Measurements from ENCODE around the gene RRBP1. TPM values are rescaled to one million over a fixed set of nuclear protein-coding genes. Genes with fewer than 3 reads are reported as not detected.

The RRBP1 gene, protein sequence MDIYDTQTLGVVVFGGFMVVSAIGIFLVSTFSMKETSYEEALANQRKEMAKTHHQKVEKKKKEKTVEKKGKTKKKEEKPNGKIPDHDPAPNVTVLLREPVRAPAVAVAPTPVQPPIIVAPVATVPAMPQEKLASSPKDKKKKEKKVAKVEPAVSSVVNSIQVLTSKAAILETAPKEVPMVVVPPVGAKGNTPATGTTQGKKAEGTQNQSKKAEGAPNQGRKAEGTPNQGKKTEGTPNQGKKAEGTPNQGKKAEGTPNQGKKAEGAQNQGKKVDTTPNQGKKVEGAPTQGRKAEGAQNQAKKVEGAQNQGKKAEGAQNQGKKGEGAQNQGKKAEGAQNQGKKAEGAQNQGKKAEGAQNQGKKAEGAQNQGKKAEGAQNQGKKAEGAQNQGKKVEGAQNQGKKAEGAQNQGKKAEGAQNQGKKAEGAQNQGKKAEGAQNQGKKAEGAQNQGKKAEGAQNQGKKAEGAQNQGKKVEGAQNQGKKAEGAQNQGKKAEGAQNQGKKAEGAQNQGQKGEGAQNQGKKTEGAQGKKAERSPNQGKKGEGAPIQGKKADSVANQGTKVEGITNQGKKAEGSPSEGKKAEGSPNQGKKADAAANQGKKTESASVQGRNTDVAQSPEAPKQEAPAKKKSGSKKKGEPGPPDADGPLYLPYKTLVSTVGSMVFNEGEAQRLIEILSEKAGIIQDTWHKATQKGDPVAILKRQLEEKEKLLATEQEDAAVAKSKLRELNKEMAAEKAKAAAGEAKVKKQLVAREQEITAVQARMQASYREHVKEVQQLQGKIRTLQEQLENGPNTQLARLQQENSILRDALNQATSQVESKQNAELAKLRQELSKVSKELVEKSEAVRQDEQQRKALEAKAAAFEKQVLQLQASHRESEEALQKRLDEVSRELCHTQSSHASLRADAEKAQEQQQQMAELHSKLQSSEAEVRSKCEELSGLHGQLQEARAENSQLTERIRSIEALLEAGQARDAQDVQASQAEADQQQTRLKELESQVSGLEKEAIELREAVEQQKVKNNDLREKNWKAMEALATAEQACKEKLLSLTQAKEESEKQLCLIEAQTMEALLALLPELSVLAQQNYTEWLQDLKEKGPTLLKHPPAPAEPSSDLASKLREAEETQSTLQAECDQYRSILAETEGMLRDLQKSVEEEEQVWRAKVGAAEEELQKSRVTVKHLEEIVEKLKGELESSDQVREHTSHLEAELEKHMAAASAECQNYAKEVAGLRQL (N-terminal part only)
- 100 to 1,000 TPM; 113 to 134 TPM for total RNA-seq

GRCh38 chr20:17682103-17682888 lies at the start of gene RRBP1:
RRBP1 (minus strand) TSS chr20:17682242; CDS start chr20:17660507, 21,735 bp downstream.
- H3K4me1 Mint-ChIP-seq (ENCODE audit: low read depth in 2 of 2): peaks cover 31 to 33% of the 10 kb centered on the region in 2 donors
- no peaks in the 10 kb centered on the region for H3K9me3 Mint-ChIP-seq
- peak within 1 kb of the TSS; percentile 85 for H3K4me3 Mint-ChIP-seq
- ATAC-seq (peak; percentile 96), DNase-seq (ENCODE audit: low spot score) (peak; percentile 99)
- no peaks in the 10 kb centered on the region for H3K36me3 Mint-ChIP-seq
- peaks cover 29 to 36% of the 10 kb centered on the region in 2 donors for H3K27me3 Mint-ChIP-seq
- peak within 1 kb of the TSS; percentile 66 to 77 for H3K27ac Mint-ChIP-seq

DNA sequence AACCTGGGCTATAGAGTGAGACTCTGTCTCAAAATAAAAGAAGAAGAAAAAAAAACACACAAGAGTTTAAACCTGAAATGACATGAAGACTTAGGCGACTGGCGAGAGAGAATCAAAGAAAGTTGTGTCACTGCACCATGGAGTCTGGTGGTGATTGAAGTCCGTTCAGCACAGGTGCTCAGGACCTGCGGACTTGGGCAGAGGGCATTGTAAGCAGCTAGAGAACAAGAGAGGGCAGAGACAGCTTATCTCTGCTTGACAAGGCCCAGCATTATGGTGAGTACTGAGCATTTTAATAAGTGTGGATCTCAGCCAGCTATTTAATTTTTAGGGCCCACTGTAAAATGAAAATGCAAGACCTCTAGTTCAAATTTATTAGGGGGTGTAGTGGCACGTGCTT lies 49.2 kb upstream of the RRBP1 start:
- peaks cover 0 to 2% of the 10 kb centered on the region in 2 donors for H3K4me1 Mint-ChIP-seq (ENCODE audit: low read depth in 2 of 2)
- DNase-seq (ENCODE audit: low spot score) (no peak), ATAC-seq (no peak)
- no peaks in the 10 kb centered on the region for H3K9me3 Mint-ChIP-seq
- no peaks in the 10 kb centered on the region for H3K36me3 Mint-ChIP-seq
- no peak overlapping the region for H3K4me3 Mint-ChIP-seq
- no peak overlapping the region for H3K27ac Mint-ChIP-seq
- H3K27me3 Mint-ChIP-seq: peaks cover 3 to 19% of the 10 kb centered on the region in 2 donors

DNA sequence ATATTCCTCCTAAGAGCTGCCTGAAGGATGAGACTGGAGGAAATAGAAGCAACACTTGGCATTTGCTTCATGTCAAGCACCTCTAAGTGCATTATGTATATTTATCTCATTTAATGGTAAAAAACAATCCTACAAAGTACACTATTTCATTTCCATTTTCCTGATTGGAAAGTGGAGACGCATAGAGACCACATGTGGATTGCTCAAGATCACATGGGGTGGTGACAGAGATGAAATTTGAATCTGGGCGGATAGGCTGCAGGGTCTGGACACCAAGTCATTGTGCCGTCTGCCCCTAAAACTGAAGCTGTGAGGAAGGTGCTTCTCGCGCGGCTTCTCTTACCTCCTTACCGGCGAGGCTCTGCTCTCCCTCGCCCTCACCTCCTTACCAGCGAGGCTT lies 48.0 kb upstream of the RRBP1 start:
- DNase-seq (ENCODE audit: low spot score): no peak
- Mint-ChIP-seq H3K4me1 (ENCODE audit: low read depth in 2 of 2) (no peaks in the 10 kb centered on the region), H3K27me3 (peaks cover 3 to 19% of the 10 kb centered on the region in 2 donors), H3K9me3 (no peaks in the 10 kb centered on the region), H3K4me3 (no peak overlapping the region), H3K27ac (no peak overlapping the region), H3K36me3 (no peaks in the 10 kb centered on the region)
- ATAC-seq: no peak

- H3K27ac Mint-ChIP-seq: no peak overlapping the region
- H3K36me3 Mint-ChIP-seq: no peaks in the 10 kb centered on the region
- peaks cover 7 to 19% of the 10 kb centered on the region in 2 donors for H3K27me3 Mint-ChIP-seq
- H3K9me3 Mint-ChIP-seq: no peaks in the 10 kb centered on the region
- ATAC-seq (peak in 1 of 2 donors; percentile 26), DNase-seq (ENCODE audit: low spot score) (no peak)
- no peak overlapping the region for H3K4me3 Mint-ChIP-seq
- no peaks in the 10 kb centered on the region for H3K4me1 Mint-ChIP-seq (ENCODE audit: low read depth in 2 of 2)
Observed at GRCh38 chr20:17728074-17728473, 46.0 kb upstream of the RRBP1 start.

DNA sequence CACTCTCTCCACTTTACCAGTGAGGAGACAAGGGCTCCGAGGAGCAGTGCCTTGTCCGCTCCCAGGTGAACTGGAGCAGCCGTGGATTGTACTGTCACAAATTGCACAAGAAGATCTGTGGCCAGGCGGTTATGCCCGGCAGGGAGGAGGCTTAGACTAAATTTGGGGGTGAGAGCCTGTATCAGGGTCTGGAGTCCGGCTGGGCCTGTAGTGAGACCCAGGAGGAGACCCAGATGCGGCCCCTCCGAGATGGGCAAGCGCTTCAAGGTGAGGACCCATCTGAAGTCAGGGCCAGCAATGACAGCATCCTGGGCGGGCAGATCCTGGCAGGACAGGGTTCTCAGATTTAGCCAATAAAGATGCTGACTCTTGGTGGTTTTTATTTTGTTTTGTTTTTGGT lies 45.3 kb upstream of the RRBP1 start:
- ATAC-seq (peak in 1 of 2 donors; percentile 17), DNase-seq (ENCODE audit: low spot score) (peak; percentile 22)
- peaks cover 11 to 19% of the 10 kb centered on the region in 2 donors for H3K27me3 Mint-ChIP-seq
- no peak overlapping the region for H3K4me3 Mint-ChIP-seq
- no peaks in the 10 kb centered on the region for H3K36me3 Mint-ChIP-seq
- H3K9me3 Mint-ChIP-seq: no peaks in the 10 kb centered on the region
- H3K4me1 Mint-ChIP-seq (ENCODE audit: low read depth in 2 of 2): no peaks in the 10 kb centered on the region
- H3K27ac Mint-ChIP-seq: no peak overlapping the region

DNA sequence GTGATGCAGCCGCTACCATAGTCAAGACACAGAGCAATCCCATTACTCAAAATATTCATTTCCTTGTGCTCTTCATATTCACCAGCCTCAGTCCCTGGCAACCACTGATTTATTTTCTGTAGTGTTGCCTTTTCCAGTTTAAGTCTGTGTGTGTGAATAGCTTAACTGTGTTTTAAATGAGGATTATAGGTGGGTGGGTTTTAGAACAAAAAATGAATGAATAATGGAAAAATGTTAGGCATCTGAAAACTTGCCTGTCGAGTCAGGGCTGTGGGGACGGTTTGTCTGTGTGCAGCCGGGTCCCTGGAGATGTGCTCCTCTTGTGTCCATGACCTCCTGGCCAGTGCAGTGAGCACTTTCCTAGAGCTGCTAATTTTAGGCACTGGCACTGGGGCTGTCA lies 44.9 kb upstream of the RRBP1 start:
- Mint-ChIP-seq H3K27ac (no peak overlapping the region), H3K27me3 (peaks cover 11 to 19% of the 10 kb centered on the region in 2 donors), H3K4me1 (ENCODE audit: low read depth in 2 of 2) (no peaks in the 10 kb centered on the region), H3K9me3 (no peaks in the 10 kb centered on the region), H3K4me3 (no peak overlapping the region), H3K36me3 (no peaks in the 10 kb centered on the region)
- ATAC-seq (peak in 1 of 2 donors; percentile 29), DNase-seq (ENCODE audit: low spot score) (no peak)

GRCh38 chr20:17725094-17725835 lies 43.2 kb upstream of the RRBP1 start:
- Mint-ChIP-seq H3K36me3 (no peaks in the 10 kb centered on the region), H3K4me3 (no peak overlapping the region), H3K4me1 (ENCODE audit: low read depth in 2 of 2) (no peaks in the 10 kb centered on the region), H3K27ac (no peak overlapping the region), H3K9me3 (no peaks in the 10 kb centered on the region), H3K27me3 (peaks cover 7 to 8% of the 10 kb centered on the region in 2 donors)
- ATAC-seq (no peak), DNase-seq (ENCODE audit: low spot score) (no peak)

DNA sequence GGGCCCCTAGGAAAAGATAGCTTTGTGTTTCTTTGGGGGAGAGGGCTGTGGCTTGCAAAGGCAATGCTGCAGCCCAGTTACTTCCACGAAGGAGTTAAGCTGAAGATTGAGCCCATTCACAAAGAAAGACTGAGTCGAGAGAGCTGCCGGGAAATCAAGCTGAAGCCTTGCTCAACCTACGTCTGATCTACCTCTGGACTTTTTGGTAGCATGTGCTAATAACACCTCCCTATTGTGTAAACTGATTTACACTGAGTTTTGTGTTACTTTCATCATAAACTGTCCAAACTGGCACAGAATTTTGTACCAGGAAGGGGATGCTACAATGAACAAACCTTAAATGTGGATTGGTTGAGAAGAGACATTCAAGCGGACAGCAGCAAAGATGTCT lies 41.3 kb upstream of the RRBP1 start:
- Mint-ChIP-seq H3K27me3 (peaks cover 2 to 10% of the 10 kb centered on the region in 2 donors), H3K9me3 (no peaks in the 10 kb centered on the region), H3K36me3 (no peaks in the 10 kb centered on the region), H3K4me3 (no peak overlapping the region), H3K27ac (no peak overlapping the region), H3K4me1 (ENCODE audit: low read depth in 2 of 2) (no peaks in the 10 kb centered on the region)
- DNase-seq (ENCODE audit: low spot score): no peak
- no peak for ATAC-seq

DNA sequence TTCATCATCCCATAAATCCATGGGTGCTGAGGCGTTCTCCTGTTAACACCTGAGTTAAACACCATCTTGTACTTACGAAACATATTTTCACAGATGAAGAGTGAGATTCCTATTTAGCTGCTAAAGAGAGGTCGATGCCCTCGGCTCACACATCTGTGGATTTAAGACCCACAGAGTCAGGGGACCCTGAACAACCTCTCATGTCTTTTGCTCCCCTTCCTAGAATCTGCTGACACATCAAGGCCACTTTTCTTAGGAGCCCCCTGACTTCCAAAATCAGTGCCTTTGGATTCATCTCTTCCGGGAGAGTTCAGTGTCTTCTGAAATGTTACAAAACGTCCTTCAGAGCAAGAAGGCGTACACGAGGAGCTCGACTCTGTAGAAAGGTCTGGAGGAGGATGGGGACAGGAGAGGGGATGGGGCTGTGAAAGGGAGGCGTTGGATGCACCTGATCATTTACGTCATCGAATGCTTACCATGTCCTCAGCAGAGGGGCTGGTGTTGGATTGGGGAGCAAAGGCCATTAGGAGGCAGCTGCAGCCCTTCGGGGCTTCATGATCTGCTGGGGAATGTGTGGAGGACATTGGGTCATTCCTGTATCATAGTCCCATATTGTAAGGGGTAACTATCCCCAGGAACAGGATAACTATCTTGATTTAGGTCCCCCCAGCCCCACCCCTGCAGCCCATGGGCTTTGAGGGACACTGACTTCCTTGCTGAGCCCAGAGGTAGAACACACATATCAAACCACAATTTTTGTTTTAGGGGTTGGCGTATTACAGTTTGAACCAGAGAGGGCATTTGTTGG lies 40.7 kb upstream of the RRBP1 start:
- H3K4me1 Mint-ChIP-seq (ENCODE audit: low read depth in 2 of 2): no peaks in the 10 kb centered on the region
- no peak overlapping the region for H3K27ac Mint-ChIP-seq
- no peaks in the 10 kb centered on the region for H3K9me3 Mint-ChIP-seq
- no peak for DNase-seq (ENCODE audit: low spot score)
- no peak for ATAC-seq
- H3K27me3 Mint-ChIP-seq: peaks cover 0 to 10% of the 10 kb centered on the region in 2 donors
- H3K36me3 Mint-ChIP-seq: no peaks in the 10 kb centered on the region
- no peak overlapping the region for H3K4me3 Mint-ChIP-seq

GRCh38 chr20:17721802-17722486 lies 39.9 kb upstream of the RRBP1 start:
- Mint-ChIP-seq H3K27ac (no peak overlapping the region), H3K36me3 (no peaks in the 10 kb centered on the region), H3K27me3 (peaks cover 0 to 10% of the 10 kb centered on the region in 2 donors), H3K4me1 (ENCODE audit: low read depth in 2 of 2) (no peaks in the 10 kb centered on the region), H3K9me3 (no peaks in the 10 kb centered on the region), H3K4me3 (no peak overlapping the region)
- DNase-seq (ENCODE audit: low spot score) (no peak), ATAC-seq (no peak)

GRCh38 chr20:17720755-17721154 lies 38.7 kb upstream of the RRBP1 start:
- DNase-seq (ENCODE audit: low spot score) (no peak), ATAC-seq (no peak)
- Mint-ChIP-seq H3K27me3 (peaks cover 0 to 10% of the 10 kb centered on the region in 2 donors), H3K27ac (no peak overlapping the region), H3K9me3 (no peaks in the 10 kb centered on the region), H3K4me3 (no peak overlapping the region), H3K4me1 (ENCODE audit: low read depth in 2 of 2) (no peaks in the 10 kb centered on the region), H3K36me3 (no peaks in the 10 kb centered on the region)
